Measurements from ENCODE around the gene KIF3B. TPM values are rescaled to one million over a fixed set of nuclear protein-coding genes. Genes with fewer than 3 reads are reported as not detected.

The KIF3B gene
- total and polyA plus RNA-seq, 2 donors (not counting 1 experiment from before 2014, with no cell fraction given): 12.7 to 17.5 TPM

- no peaks in the 10 kb centered on the region for H3K27me3 ChIP-seq (replicated peaks in 1 of 4; ENCODE audit: control extremely low read depth in 1 of 4, control insufficient read depth in 3 of 4, insufficient read depth in 4 of 4, low read length in 3 of 4)
- H3K4me1 ChIP-seq (ENCODE audit: control insufficient read depth in 2 of 2, insufficient read depth in 2 of 2, low read length in 2 of 2): peaks cover 4 to 22% of the 10 kb centered on the region in 2 donors
- Mint-ChIP-seq H3K4me1 (peaks cover 31% of the 10 kb centered on the region), H3K9me3 (ENCODE audit: insufficient read depth) (no peaks in the 10 kb centered on the region), H3K27ac (no peak overlapping the region), H3K4me3 (no peak overlapping the region), H3K27me3 (no peaks in the 10 kb centered on the region)
- ChIA-PET CTCF (no interaction called here), POLR2A (no interaction called here)
- no CpG with 5 or more reads among the region's 1 CpG for WGBS (ENCODE audit: insufficient coverage)
- no peak overlapping the region for H3K9ac ChIP-seq (ENCODE audit: low read length)
- DNase-seq: no peak
- H3K4me2 ChIP-seq (replicated peaks; ENCODE audit: low read depth, low read length, poor library complexity, severe bottlenecking): no peak overlapping the region
- no peaks in the 10 kb centered on the region for H3K9me3 ChIP-seq (ENCODE audit: control extremely low read depth in 1 of 3, control insufficient read depth in 2 of 3, insufficient read depth in 1 of 3, low read length in 2 of 3)
- intact Hi-C loops (cut with micrococcal nuclease): no loop called here
- ATAC-seq (ENCODE audit: low read depth): no peak
- no peak overlapping the region for H3K4me3 ChIP-seq (ENCODE audit: control extremely low read depth in 1 of 5, extremely low read depth in 1 of 5, insufficient read depth in 1 of 5, low read depth in 2 of 5, low read length in 4 of 5)
- peaks cover 11 to 62% of the 10 kb centered on the region in 2 experiments for H3K36me3 ChIP-seq (replicated peaks in 1 of 2; ENCODE audit: control extremely low read depth in 1 of 2, control insufficient read depth in 1 of 2, extremely low read depth in 1 of 2, insufficient read depth in 2 of 2, low read length in 1 of 2)
- TF ChIP-seq CTCF (IDR thresholded peaks at IDR 0.05): no peak
- TF ChIP-seq EZH2 (IDR thresholded peaks at IDR 0.05; ENCODE audit: borderline replicate concordance, insufficient read depth, low read depth, low read length, poor library complexity, severe bottlenecking): no peak
- no peak overlapping the region for H2AFZ ChIP-seq (ENCODE audit: insufficient read depth, low read depth, low read length, poor library complexity, severe bottlenecking)
- peak overlapping the region in 1 of 2 donors; percentile 12 for H3K27ac ChIP-seq (ENCODE audit: low read length in 2 of 2)
- no peaks in the 10 kb centered on the region for H3K79me2 ChIP-seq (ENCODE audit: control insufficient read depth, insufficient read depth, low read length)
- no peaks in the 10 kb centered on the region for H4K20me1 ChIP-seq (ENCODE audit: control insufficient read depth, insufficient read depth, low read length, poor library complexity, severe bottlenecking)
These were observed 53.1 kb downstream of the KIF3B start for GRCh38 chr20:32330555-32330897.

GRCh38 chr20:32332614-32333013 is 55.2 kb downstream of the KIF3B start:
- intact Hi-C loops (cut with micrococcal nuclease): no loop called here
- H3K4me2 ChIP-seq (replicated peaks; ENCODE audit: low read depth, low read length, poor library complexity, severe bottlenecking): no peak overlapping the region
- WGBS (ENCODE audit: insufficient coverage): 57% methylated on average over 3 of the region's 3 CpGs

More at GRCh38 chr20:32332614-32333013, 55.2 kb downstream of the KIF3B start:
- ATAC-seq (ENCODE audit: low read depth) (no peak), DNase-seq (no peak)
- ChIA-PET CTCF (interaction anchor here (1.0 to 1.5 kb wide), 5 partner anchors 79 to 333 kb away, joined by 3 to 4 read pairs (median 3); no protein-coding TSS in a partner anchor), POLR2A (no interaction called here)
- Mint-ChIP-seq H3K4me1 (peaks cover 37% of the 10 kb centered on the region), H3K27me3 (no peaks in the 10 kb centered on the region), H3K4me3 (no peak overlapping the region), H3K9me3 (ENCODE audit: insufficient read depth) (no peaks in the 10 kb centered on the region), H3K27ac (peak overlapping the region; percentile 89)
- TF ChIP-seq CTCF (IDR thresholded peaks at IDR 0.05): no peak
- no peaks in the 10 kb centered on the region for H3K79me2 ChIP-seq (ENCODE audit: control insufficient read depth, insufficient read depth, low read length)
- H3K27me3 ChIP-seq (replicated peaks in 1 of 4; ENCODE audit: control extremely low read depth in 1 of 4, control insufficient read depth in 3 of 4, insufficient read depth in 4 of 4, low read length in 3 of 4): no peaks in the 10 kb centered on the region
- H3K4me3 ChIP-seq (ENCODE audit: control extremely low read depth in 1 of 5, extremely low read depth in 1 of 5, insufficient read depth in 1 of 5, low read depth in 2 of 5, low read length in 4 of 5): no peak overlapping the region
- no peaks in the 10 kb centered on the region for H4K20me1 ChIP-seq (ENCODE audit: control insufficient read depth, insufficient read depth, low read length, poor library complexity, severe bottlenecking)
- peaks cover 4 to 26% of the 10 kb centered on the region in 2 donors for H3K4me1 ChIP-seq (ENCODE audit: control insufficient read depth in 2 of 2, insufficient read depth in 2 of 2, low read length in 2 of 2)
- no peaks in the 10 kb centered on the region for H3K9me3 ChIP-seq (ENCODE audit: control extremely low read depth in 1 of 3, control insufficient read depth in 2 of 3, insufficient read depth in 1 of 3, low read length in 2 of 3)
- H2AFZ ChIP-seq (ENCODE audit: insufficient read depth, low read depth, low read length, poor library complexity, severe bottlenecking): no peak overlapping the region
- peak overlapping the region; percentile 6 to 51 for H3K27ac ChIP-seq (ENCODE audit: low read length in 2 of 2)
- peaks cover 3 to 49% of the 10 kb centered on the region in 2 experiments for H3K36me3 ChIP-seq (replicated peaks in 1 of 2; ENCODE audit: control extremely low read depth in 1 of 2, control insufficient read depth in 1 of 2, extremely low read depth in 1 of 2, insufficient read depth in 2 of 2, low read length in 1 of 2)
- H3K9ac ChIP-seq (ENCODE audit: low read length): no peak overlapping the region

All from B cell (primary cell).